Stimulated activated CD8-positive, alpha-beta memory T cell treated with anti-CD3 and anti-CD28 coated beads, Interleukin-2, amount 100 ng/mL, for 1 hour (primary cell): ENCODE data around the gene CHCHD6.

Experiments
- DNase-seq, 2 donors: peaks; one replicate each; pipeline ENCODE4 v3.0.0-alpha.2; 2020; ENCODE audit warnings: low read depth in 2 of 2

CHCHD6 gene

DNA sequence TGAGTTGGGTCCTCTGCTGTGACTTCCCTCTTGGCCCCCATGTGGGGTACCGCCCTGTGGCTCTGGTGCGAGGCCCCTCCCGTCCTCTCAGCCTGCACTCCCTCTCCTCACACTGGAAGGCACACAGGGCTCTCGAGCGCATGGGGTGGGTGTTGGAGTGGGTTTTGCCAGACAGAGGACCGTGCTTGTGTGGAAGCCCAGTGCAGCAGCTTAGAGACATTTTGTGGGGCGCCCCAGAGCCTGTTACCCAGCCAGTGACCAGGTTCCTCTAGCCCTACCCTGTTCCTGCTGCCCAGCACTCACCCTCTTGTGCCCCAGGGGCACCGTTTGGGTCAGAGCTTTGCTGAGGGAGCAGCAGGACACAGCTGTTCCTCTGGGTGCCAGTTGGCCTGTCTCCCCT is 288.7 kb downstream of the CHCHD6 start:
- DNase-seq = no peak

GRCh38 chr3:126993436-126993835 is 289.4 kb downstream of the CHCHD6 start:
- DNase-seq = no peak

- DNase-seq = no peak
Measured at GRCh38 chr3:126994661-126995245, 290.7 kb downstream of the CHCHD6 start.

GRCh38 chr3:126995254-126995780 is 291.3 kb downstream of the CHCHD6 start:
- no peak for DNase-seq

DNA sequence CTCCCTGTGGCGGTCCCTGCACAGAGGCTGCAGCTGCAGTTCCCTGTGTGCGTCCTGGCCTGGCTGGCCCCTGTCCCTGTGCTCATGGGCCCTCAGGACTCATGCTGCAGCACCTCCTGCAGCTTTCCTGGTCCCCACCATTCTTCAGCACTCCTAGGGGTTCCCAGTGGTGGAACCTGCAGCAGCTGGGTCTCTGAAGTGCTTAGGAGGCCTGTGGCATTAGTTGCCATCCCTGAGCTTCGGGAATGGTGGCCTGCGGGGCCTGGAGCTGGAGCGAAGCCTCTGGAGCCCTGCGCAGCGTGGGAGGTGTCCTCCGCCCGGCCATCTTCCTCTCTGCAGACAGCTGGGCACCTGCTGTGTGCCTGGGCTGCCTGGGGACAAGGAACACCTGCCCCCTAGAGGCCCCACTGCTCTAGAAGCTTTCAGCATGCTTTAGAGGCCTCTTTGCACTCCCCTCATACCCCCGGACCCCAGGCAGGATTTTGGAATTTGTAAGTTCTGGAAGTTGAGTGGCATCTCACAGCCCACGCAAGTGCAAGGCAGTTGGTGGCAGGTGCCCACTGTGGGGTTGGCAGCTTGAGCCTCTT is 292.0 kb downstream of the CHCHD6 start:
- no peak for DNase-seq

- no peak for DNase-seq
Measured at GRCh38 chr3:126996905-126997304, 292.9 kb downstream of the CHCHD6 start.

- DNase-seq = no peak
Measured at GRCh38 chr3:126997455-126998038, 293.5 kb downstream of the CHCHD6 start.

- DNase-seq = no peak
Measured at GRCh38 chr3:126998320-126998719, 294.3 kb downstream of the CHCHD6 start.

GRCh38 chr3:126998728-126999127 is 294.7 kb downstream of the CHCHD6 start:
- no peak for DNase-seq

- no peak for DNase-seq
Measured at GRCh38 chr3:126999383-126999782, 295.3 kb downstream of the CHCHD6 start.

DNA sequence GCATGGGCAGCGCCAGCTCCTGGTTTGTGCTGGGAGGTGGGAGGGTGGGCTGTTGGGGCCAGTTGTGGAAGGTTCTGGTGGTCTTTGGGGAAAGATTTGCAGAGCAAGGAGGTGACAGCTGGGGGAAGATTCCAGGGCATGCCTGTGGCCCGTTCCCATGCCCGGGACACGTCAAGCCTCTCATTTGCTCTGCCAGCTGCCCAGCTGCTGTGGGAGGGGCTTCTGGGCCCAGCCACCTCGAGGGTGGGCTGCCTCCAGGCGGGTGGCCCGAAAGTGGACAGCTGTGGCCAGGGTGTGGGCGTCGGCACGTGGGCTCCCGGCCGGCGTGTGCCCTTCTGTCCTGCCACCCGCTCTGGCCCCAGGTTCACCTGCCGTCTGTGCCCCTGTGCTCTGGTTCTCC is 296.1 kb downstream of the CHCHD6 start:
- no peak for DNase-seq

GRCh38 chr3:127000761-127001160 is 296.7 kb downstream of the CHCHD6 start:
- DNase-seq = no peak

GRCh38 chr3:127001486-127002194 is 297.6 kb downstream of the CHCHD6 start:
- DNase-seq = no peak

- no peak for DNase-seq
Measured at GRCh38 chr3:127002195-127003174, 298.4 kb downstream of the CHCHD6 start.

GRCh38 chr3:127003175-127003555 is 299.1 kb downstream of the CHCHD6 start:
- DNase-seq = no peak

- DNase-seq = no peak
Measured at GRCh38 chr3:127003601-127004280, 299.7 kb downstream of the CHCHD6 start.

DNA sequence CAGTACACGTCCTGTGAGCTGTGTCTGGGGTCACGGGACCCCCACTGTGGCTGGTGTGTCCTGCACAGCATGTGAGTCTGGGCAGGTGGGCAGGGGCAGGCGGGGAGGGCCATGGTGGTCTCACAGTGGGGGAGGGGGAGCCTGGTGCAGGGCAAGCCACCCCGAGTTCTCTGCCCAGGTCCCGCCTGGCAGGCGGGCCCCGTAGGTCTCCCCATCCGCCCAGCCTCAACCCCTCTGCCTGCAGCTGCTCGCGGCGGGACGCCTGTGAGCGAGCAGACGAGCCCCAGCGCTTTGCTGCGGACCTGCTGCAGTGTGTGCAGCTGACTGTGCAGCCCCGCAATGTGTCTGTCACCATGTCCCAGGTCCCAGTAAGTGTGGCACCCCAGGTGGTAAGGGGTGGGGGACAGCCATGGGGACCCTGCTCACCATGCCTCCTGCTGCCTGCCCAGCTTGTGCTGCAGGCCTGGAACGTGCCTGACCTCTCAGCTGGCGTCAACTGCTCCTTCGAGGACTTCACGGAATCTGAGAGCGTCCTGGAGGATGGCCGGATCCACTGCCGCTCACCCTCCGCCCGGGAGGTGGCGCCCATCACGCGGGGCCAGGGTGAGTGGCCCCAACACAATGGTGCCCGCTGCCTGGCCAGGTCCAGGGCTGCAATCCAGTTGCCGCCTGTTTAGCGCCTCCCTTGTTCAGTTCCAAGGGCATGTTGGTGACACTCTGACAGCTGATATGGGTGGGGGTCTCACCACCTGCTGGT is 300.8 kb downstream of the CHCHD6 start:
- DNase-seq = no peak

DNA sequence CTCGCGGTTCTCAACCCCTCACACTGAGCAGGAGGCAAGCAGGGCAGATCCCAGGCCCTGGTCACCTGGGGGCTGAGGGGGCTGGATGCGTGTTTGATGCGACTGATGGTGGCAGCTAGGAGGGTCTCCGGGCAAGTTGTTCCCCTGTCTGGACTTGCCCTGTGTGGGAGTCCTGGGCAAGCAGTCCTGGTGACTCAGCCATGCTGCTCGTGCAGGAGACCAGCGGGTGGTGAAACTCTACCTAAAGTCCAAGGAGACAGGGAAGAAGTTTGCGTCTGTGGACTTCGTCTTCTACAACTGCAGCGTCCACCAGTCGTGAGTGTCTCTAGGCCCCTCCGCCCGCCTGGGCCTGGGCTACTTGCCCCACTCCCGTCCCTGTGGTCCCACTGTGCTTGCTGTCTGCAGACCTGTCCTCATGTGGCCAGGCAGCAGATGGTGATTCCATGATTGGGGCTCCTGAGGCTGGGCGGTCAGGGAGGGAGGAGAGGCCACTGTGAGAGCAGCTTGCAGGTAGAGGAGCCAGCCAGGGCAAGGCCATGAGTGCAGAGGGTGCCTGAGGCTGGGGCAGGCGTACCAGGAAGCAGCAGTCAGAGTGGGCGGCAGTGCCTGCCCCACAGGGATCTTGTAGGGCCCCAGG is 301.9 kb downstream of the CHCHD6 start:
- DNase-seq = no peak

GRCh38 chr3:127006781-127007436 is 302.9 kb downstream of the CHCHD6 start:
- DNase-seq = no peak
